RWPE2 (cell line): ENCODE measurements around the gene COQ4.

Experiments used
- ATAC-seq: fragments of 200-7000 bp; cut with Tn5 transposase; 3 replicates; pipeline ENCODE4 v1.9.1; 2021; ENCODE audit warnings: low read depth
- DNase-seq: peaks from one replicate; pipeline ENCODE4 v3.0.0-alpha.2; 2020; ENCODE audit warnings: low spot score
- H3K27ac ChIP-seq: fragments of 450-650 bp; 2 replicates; pipeline ENCODE4 v1.5.1; 2017; ENCODE audit warnings: mild to moderate bottlenecking; ENCODE audit not compliant: poor library complexity, severe bottlenecking
- H3K27me3 ChIP-seq: fragments of 250-450 bp; sonication (Bioruptor Pico); 2 replicates; pipeline ENCODE4 v1.5.1; 2021; ENCODE audit warnings: mild to moderate bottlenecking, moderate library complexity; ENCODE audit not compliant: insufficient read depth, poor library complexity, severe bottlenecking
- H3K36me3 ChIP-seq: fragments of 250-450 bp; sonication (Bioruptor Pico); 2 replicates; pipeline ENCODE4 v1.5.1; 2020; ENCODE audit warnings: low read depth, mild to moderate bottlenecking, moderate library complexity
- H3K4me1 ChIP-seq: fragments of 250-450 bp; sonication (Bioruptor Pico); 2 replicates; pipeline ENCODE4 v1.5.1; 2021; ENCODE audit warnings: mild to moderate bottlenecking, moderate library complexity; ENCODE audit not compliant: insufficient read depth, poor library complexity, severe bottlenecking
- H3K4me3 ChIP-seq: fragments of 250-450 bp; sonication (Bioruptor Pico); 2 replicates; pipeline ENCODE4 v1.5.1; 2021; ENCODE audit warnings: mild to moderate bottlenecking, moderate library complexity; ENCODE audit not compliant: severe bottlenecking
- H3K9me3 ChIP-seq: fragments of 250-450 bp; sonication (Bioruptor Pico); 2 replicates; pipeline ENCODE4 v1.5.1; 2021; ENCODE audit warnings: mild to moderate bottlenecking, moderate library complexity; ENCODE audit not compliant: severe bottlenecking
- TF ChIP-seq, protein P1 (sequence below): fragments of 450-650 bp; IDR thresholded peaks from one replicate; pipeline ENCODE4 v1.5.1; 2017; ENCODE audit warnings: mild to moderate bottlenecking, moderate library complexity; ENCODE audit not compliant: poor library complexity, severe bottlenecking

COQ4 gene

GRCh38 chr9:128355451-128355850 lies 32.8 kb downstream of the COQ4 start:
- H3K4me1 ChIP-seq: no peaks in the 10 kb centered on the region
- H3K27ac ChIP-seq: no peak overlapping the region
- no peak overlapping the region for H3K4me3 ChIP-seq
- H3K36me3 ChIP-seq: peaks cover 11% of the 10 kb centered on the region
- no peaks in the 10 kb centered on the region for H3K27me3 ChIP-seq
- ATAC-seq (no peak), DNase-seq (no peak)
- TF ChIP-seq, protein P1, sequence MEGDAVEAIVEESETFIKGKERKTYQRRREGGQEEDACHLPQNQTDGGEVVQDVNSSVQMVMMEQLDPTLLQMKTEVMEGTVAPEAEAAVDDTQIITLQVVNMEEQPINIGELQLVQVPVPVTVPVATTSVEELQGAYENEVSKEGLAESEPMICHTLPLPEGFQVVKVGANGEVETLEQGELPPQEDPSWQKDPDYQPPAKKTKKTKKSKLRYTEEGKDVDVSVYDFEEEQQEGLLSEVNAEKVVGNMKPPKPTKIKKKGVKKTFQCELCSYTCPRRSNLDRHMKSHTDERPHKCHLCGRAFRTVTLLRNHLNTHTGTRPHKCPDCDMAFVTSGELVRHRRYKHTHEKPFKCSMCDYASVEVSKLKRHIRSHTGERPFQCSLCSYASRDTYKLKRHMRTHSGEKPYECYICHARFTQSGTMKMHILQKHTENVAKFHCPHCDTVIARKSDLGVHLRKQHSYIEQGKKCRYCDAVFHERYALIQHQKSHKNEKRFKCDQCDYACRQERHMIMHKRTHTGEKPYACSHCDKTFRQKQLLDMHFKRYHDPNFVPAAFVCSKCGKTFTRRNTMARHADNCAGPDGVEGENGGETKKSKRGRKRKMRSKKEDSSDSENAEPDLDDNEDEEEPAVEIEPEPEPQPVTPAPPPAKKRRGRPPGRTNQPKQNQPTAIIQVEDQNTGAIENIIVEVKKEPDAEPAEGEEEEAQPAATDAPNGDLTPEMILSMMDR: no peak
- H3K9me3 ChIP-seq: no peaks in the 10 kb centered on the region

DNA sequence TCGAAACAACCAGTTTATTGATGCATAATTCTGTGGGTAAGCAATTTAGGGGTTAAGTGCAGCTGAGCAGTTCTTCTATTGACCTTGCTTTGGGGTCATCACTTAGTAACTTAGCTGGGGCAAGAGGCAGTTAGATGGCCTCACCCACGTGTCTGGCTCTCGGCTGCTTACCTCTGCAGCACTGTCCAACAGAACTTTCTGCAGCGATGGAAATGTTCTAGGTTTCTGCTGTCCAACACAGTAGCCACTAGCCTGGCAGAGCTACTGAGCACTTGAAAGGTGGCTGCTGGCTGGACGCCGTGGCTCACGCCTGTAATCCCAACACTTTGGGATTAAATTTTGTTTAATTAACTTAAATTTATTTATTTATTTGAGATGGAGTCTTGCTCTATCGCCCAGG lies 35.5 kb downstream of the COQ4 start:
- H3K4me3 ChIP-seq: no peak overlapping the region
- H3K9me3 ChIP-seq: no peaks in the 10 kb centered on the region
- no peaks in the 10 kb centered on the region for H3K27me3 ChIP-seq
- ATAC-seq (no peak), DNase-seq (no peak)
- no peaks in the 10 kb centered on the region for H3K4me1 ChIP-seq
- H3K36me3 ChIP-seq: peaks cover 4% of the 10 kb centered on the region
- TF ChIP-seq, protein P1: no peak
- no peak overlapping the region for H3K27ac ChIP-seq

DNA sequence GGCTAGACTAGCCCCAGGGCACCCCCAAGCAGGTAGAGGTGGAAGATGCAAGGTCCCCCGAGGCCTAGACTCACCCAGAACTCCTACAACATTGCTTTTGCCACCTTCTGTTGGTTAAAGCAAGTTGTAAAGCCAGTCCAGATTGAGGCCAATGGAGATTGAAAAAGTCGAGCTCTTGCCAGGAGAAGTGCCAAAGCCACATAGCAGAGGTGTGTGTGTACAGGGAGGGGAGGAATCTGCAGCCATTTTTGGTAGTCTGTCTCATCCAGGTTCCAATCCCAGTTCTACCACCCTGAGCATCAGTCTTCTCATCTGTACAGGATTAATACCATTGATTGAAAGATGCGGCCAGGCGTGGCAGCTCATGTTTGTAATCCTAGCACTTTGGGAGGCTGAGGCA lies 36.2 kb downstream of the COQ4 start:
- DNase-seq (no peak), ATAC-seq (no peak)
- Histone ChIP-seq H3K36me3 (peaks cover 4% of the 10 kb centered on the region), H3K9me3 (no peaks in the 10 kb centered on the region), H3K27me3 (no peaks in the 10 kb centered on the region), H3K4me3 (no peak overlapping the region), H3K27ac (no peak overlapping the region), H3K4me1 (no peaks in the 10 kb centered on the region)
- TF ChIP-seq, protein P1: no peak

GRCh38 chr9:128360826-128361225 lies 38.2 kb downstream of the COQ4 start:
- no peaks in the 10 kb centered on the region for H3K27me3 ChIP-seq
- no peak overlapping the region for H3K4me3 ChIP-seq
- DNase-seq (no peak), ATAC-seq (no peak)
- no peaks in the 10 kb centered on the region for H3K36me3 ChIP-seq
- no peaks in the 10 kb centered on the region for H3K4me1 ChIP-seq
- H3K9me3 ChIP-seq: no peaks in the 10 kb centered on the region
- TF ChIP-seq, protein P1: no peak
- H3K27ac ChIP-seq: no peak overlapping the region

- Histone ChIP-seq H3K4me3 (no peak overlapping the region), H3K27ac (no peak overlapping the region), H3K36me3 (no peaks in the 10 kb centered on the region), H3K27me3 (no peaks in the 10 kb centered on the region), H3K9me3 (no peaks in the 10 kb centered on the region), H3K4me1 (no peaks in the 10 kb centered on the region)
- no peak for DNase-seq
- TF ChIP-seq, protein P1: no peak
- no peak for ATAC-seq
Measured at GRCh38 chr9:128361296-128361985, 38.8 kb downstream of the COQ4 start.
